GM21367 (cell line): ENCODE measurements around the gene EPHX1.
A peak's percentile ranks its signal among the peaks of the same experiment; 100 is the strongest.
"Not testable (repeated sequence)": the region's sequence is repeated elsewhere in the genome, so short reads cannot be mapped to it uniquely, and the experiment has no call there.

Experiments
- ATAC-seq: cut with Tn5 transposase; IDR thresholded peaks from one replicate; pipeline ENCODE4 v1.9.1; 2021; ENCODE audit not compliant: unreplicated experiment

Gene EPHX1

GRCh38 chr1:225809842-225810578 lies at the start of gene EPHX1:
Gene EPHX1, plus strand, starts transcription at chr1:225810124. Its CDS starts 18,606 bp downstream, at chr1:225828730.
- peak; percentile 99 for ATAC-seq

- no peak for ATAC-seq
These were observed 49.4 kb upstream of the EPHX1 start for GRCh38 chr1:225760531-225760930.

GRCh38 chr1:225761395-225761794 lies 48.5 kb upstream of the EPHX1 start:
- ATAC-seq: not testable (repeated sequence)

- no peak for ATAC-seq
These were observed 47.9 kb upstream of the EPHX1 start for GRCh38 chr1:225762002-225762441.

GRCh38 chr1:225762444-225762843 lies 47.5 kb upstream of the EPHX1 start:
- ATAC-seq: no peak

GRCh38 chr1:225763716-225764548 lies 46.0 kb upstream of the EPHX1 start:
- ATAC-seq: no peak

GRCh38 chr1:225765982-225766674 lies 43.8 kb upstream of the EPHX1 start:
- no peak for ATAC-seq

GRCh38 chr1:225766967-225767633 lies 42.8 kb upstream of the EPHX1 start:
- ATAC-seq: no peak

GRCh38 chr1:225767634-225768540 lies 42.0 kb upstream of the EPHX1 start:
- ATAC-seq: no peak

- ATAC-seq: no peak
These were observed 41.1 kb upstream of the EPHX1 start for GRCh38 chr1:225768662-225769426.

- ATAC-seq: no peak
These were observed 40.2 kb upstream of the EPHX1 start for GRCh38 chr1:225769687-225770086.

GRCh38 chr1:225770561-225771248 lies 39.2 kb upstream of the EPHX1 start:
- ATAC-seq: no peak

- ATAC-seq: no peak
These were observed 38.1 kb upstream of the EPHX1 start for GRCh38 chr1:225771661-225772322.

- ATAC-seq: no peak
These were observed 37.6 kb upstream of the EPHX1 start for GRCh38 chr1:225772323-225772768.

GRCh38 chr1:225772848-225773247 lies 37.1 kb upstream of the EPHX1 start:
- ATAC-seq: no peak

GRCh38 chr1:225774281-225775147 lies 35.4 kb upstream of the EPHX1 start:
- ATAC-seq: no peak

- no peak for ATAC-seq
These were observed 33.6 kb upstream of the EPHX1 start for GRCh38 chr1:225776294-225776693.
